Keratinocyte (primary cell): ENCODE data around the gene SSMEM1. TPM values are rescaled to one million over a fixed set of nuclear protein-coding genes. Genes with fewer than 3 reads are reported as not detected.

Source experiments
- DNase-seq: peaks from one replicate; pipeline ENCODE4 v3.0.0-alpha.2; 2011; ENCODE audit warnings: low read depth, missing footprints, low spot score
- FAIRE-seq: peaks from 2 replicates; lab custom pipeline; 2011; peaks lifted over from hg19 to GRCh38; lab: Jason Lieb, UNC
- H2AFZ ChIP-seq: 2 replicates; pipeline ENCODE4 v1.6.0; 2012; ENCODE audit warnings: low read length, control low read depth, inconsistent platforms; ENCODE audit not compliant: control insufficient read depth
- H3K27ac ChIP-seq: 2 replicates; pipeline ENCODE4 v1.5.1; 2011; ENCODE audit warnings: low read length; ENCODE audit not compliant: control insufficient read depth, insufficient read depth
- H3K27me3 ChIP-seq: 3 replicates; pipeline ENCODE4 v1.6.0; 2011; ENCODE audit warnings: low read length; ENCODE audit not compliant: control insufficient read depth, insufficient read depth; ENCODE audit errors: extremely low read depth
- H3K36me3 ChIP-seq, 2 experiments: 2 replicates in 1 of 2; 3 replicates in 1 of 2; pipeline ENCODE4 v1.5.1; 2011; ENCODE audit warnings: low read length in 2 of 2, mild to moderate bottlenecking in 1 of 2; ENCODE audit not compliant: control insufficient read depth in 2 of 2, insufficient read depth in 2 of 2; ENCODE audit errors: extremely low read depth in 1 of 2
- H3K4me1 ChIP-seq: 3 replicates; pipeline ENCODE4 v1.5.1; 2011; ENCODE audit warnings: low read length; ENCODE audit not compliant: control insufficient read depth, insufficient read depth; ENCODE audit errors: extremely low read depth
- H3K4me2 ChIP-seq: 3 replicates; pipeline ENCODE4 v1.6.0; 2011; ENCODE audit warnings: low read depth, low read length; ENCODE audit not compliant: control insufficient read depth, insufficient read depth; ENCODE audit errors: extremely low read depth
- H3K4me3 ChIP-seq, 3 experiments: fragments of 200-600 bp in 1 of 3; sonication (generic) in 1 of 3; 2 replicates in 2 of 3; 3 replicates in 1 of 3; pipeline ENCODE4 v1.5.1; 2011 to 2016; ENCODE audit warnings: low read length in 3 of 3, mild to moderate bottlenecking in 3 of 3, control low read depth in 2 of 3, inconsistent platforms in 1 of 3, low read depth in 1 of 3, mixed read lengths in 1 of 3, mixed run types in 1 of 3, moderate library complexity in 1 of 3; ENCODE audit not compliant: control insufficient read depth in 2 of 3, insufficient read depth in 2 of 3; ENCODE audit errors: extremely low read depth in 1 of 3
- H3K79me2 ChIP-seq: 2 replicates; pipeline ENCODE4 v1.6.0; 2012; ENCODE audit warnings: low read length; ENCODE audit not compliant: control insufficient read depth, insufficient read depth
- H3K9ac ChIP-seq: 3 replicates; pipeline ENCODE4 v1.6.0; 2011; ENCODE audit warnings: low read length; ENCODE audit not compliant: control insufficient read depth, insufficient read depth; ENCODE audit errors: extremely low read depth
- H3K9me1 ChIP-seq: 3 replicates; pipeline ENCODE4 v1.6.0; 2011; ENCODE audit warnings: low read length; ENCODE audit not compliant: control insufficient read depth, insufficient read depth; ENCODE audit errors: extremely low read depth
- H3K9me3 ChIP-seq: 2 replicates; pipeline ENCODE4 v1.5.1; 2012; ENCODE audit warnings: low read depth, low read length; ENCODE audit not compliant: control insufficient read depth
- H4K20me1 ChIP-seq: 3 replicates; pipeline ENCODE4 v1.6.0; 2011; ENCODE audit warnings: low read length; ENCODE audit not compliant: control insufficient read depth, insufficient read depth; ENCODE audit errors: extremely low read depth
- CTCF ChIP-seq, 3 experiments: IDR thresholded peaks in 1 of 3; conservative IDR thresholded peaks in 1 of 3; optimal IDR thresholded peaks in 1 of 3; 2 replicates in 2 of 3; 3 replicates in 1 of 3; pipeline versions ENCODE3 to v1.5.1; 2011; ENCODE audit warnings: low read length in 3 of 3, mild to moderate bottlenecking in 3 of 3, moderate library complexity in 2 of 3, control low read depth in 1 of 3, inconsistent platforms in 1 of 3; ENCODE audit not compliant: insufficient read depth in 2 of 3; ENCODE audit errors: extremely low read depth in 1 of 3
- EZH2 ChIP-seq: IDR thresholded peaks from one replicate; pipeline ENCODE4 v1.6.1; 2012; ENCODE audit warnings: inconsistent platforms, mild to moderate bottlenecking, low read length, moderate library complexity
- dilution Hi-C: fragments of 300-500 bp; cut with MboI; formaldehyde crosslinking; loops from one replicate; pipeline ENCODE4 v1.7.0; 2020; ENCODE audit warnings: low sequenced_read_pairs; ENCODE audit not compliant: extremely low pct_ligation_motif_present
- polyA plus RNA-seq, 5 experiments: library from polyadenylated mRNA; depleted of rRNA in 3 of 5; stranded (reverse) in 3 of 5; stranded (forward) in 1 of 5; unstranded in 1 of 5; fragments of >200 nt; gene quantifications; 1 replicate in 1 of 5; 2 replicates in 3 of 5; 3 replicates in 1 of 5; pipeline versions ENCODE4 v1.2.1 to v1.2.3, GENCODE V29; 2011 to 2012; ENCODE audit warnings: missing spikeins in 2 of 5, low read depth in 1 of 5, low replicate concordance in 1 of 5

The SSMEM1 gene
- polyA plus RNA-seq, 1 donor (not counting 4 experiments of a cell fraction or from before 2014, with no cell fraction given) = not detected

- Histone ChIP-seq H2AFZ (no peak overlapping the region), H3K4me3 (no peak overlapping the region), H3K36me3 (no peaks in the 10 kb centered on the region), H3K79me2 (no peaks in the 10 kb centered on the region), H4K20me1 (no peaks in the 10 kb centered on the region), H3K27ac (no peak overlapping the region), H3K9ac (no peak overlapping the region), H3K4me2 (no peak overlapping the region), H3K9me1 (no peaks in the 10 kb centered on the region), H3K9me3 (no peaks in the 10 kb centered on the region), H3K27me3 (no peaks in the 10 kb centered on the region), H3K4me1 (no peaks in the 10 kb centered on the region)
- no peak for DNase-seq
- no peak for TF ChIP-seq EZH2
- TF ChIP-seq CTCF (optimal IDR thresholded peaks at IDR 0.05 in 1 of 3, IDR thresholded peaks at IDR 0.05 in 1 of 3, conservative IDR thresholded peaks at IDR 0.05 in 1 of 3; ENCODE audit: extremely low read depth in 1 of 3, insufficient read depth in 2 of 3, low read length in 3 of 3) = no peak
- no peak for FAIRE-seq
- dilution Hi-C loops = no loop called here
These were observed 24.1 kb downstream of the SSMEM1 start for GRCh38 chr7:130231792-130232191.

GRCh38 chr7:130232209-130232608 lies 24.5 kb downstream of the SSMEM1 start:
- H3K27me3 ChIP-seq = no peaks in the 10 kb centered on the region
- no peak overlapping the region for H3K27ac ChIP-seq
- no peaks in the 10 kb centered on the region for H3K36me3 ChIP-seq
- no peaks in the 10 kb centered on the region for H3K9me1 ChIP-seq
- no peaks in the 10 kb centered on the region for H4K20me1 ChIP-seq
- DNase-seq (no peak), FAIRE-seq (no peak)
- no peak overlapping the region for H2AFZ ChIP-seq
- no peaks in the 10 kb centered on the region for H3K9me3 ChIP-seq
- no peak overlapping the region for H3K4me3 ChIP-seq
- no peak overlapping the region for H3K9ac ChIP-seq
- no peaks in the 10 kb centered on the region for H3K4me1 ChIP-seq
- dilution Hi-C loops = no loop called here
- no peaks in the 10 kb centered on the region for H3K79me2 ChIP-seq
- no peak overlapping the region for H3K4me2 ChIP-seq
- TF ChIP-seq CTCF (optimal IDR thresholded peaks at IDR 0.05 in 1 of 3, IDR thresholded peaks at IDR 0.05 in 1 of 3, conservative IDR thresholded peaks at IDR 0.05 in 1 of 3; ENCODE audit: extremely low read depth in 1 of 3, insufficient read depth in 2 of 3, low read length in 3 of 3) (no peak), EZH2 (no peak)
